Gastrocnemius medialis (tissue), 4 donors: ENCODE data around the gene CHD6. TPM values are rescaled to one million over a fixed set of nuclear protein-coding genes. Genes with fewer than 3 reads are reported as not detected.

ENCODE experiments used
- ATAC-seq, 2 donors: fragments of 150-250 bp; one replicate each; pipeline ENCODE4 v1.9.1; 2016
- DNase-seq, 2 donors: peaks; one replicate each; pipeline ENCODE4 v3.0.0-alpha.2; 2019
- H3K27ac ChIP-seq, 4 donors: fragments of 200-600 bp; sonication (generic); 1 replicate in 1 of 4; 2 replicates in 3 of 4; pipeline ENCODE4 v1.5.1; 2016 to 2018; ENCODE audit warnings: mild to moderate bottlenecking in 2 of 4, moderate library complexity in 1 of 4
- H3K27me3 ChIP-seq, 3 donors: fragments of 200-600 bp; sonication (generic) in 2 of 3; 1 replicate in 1 of 3; 2 replicates in 2 of 3; pipeline versions ENCODE4 v1.5.1 to v1.6.0; 2016 to 2019; ENCODE audit warnings: mild to moderate bottlenecking in 1 of 3, moderate library complexity in 1 of 3
- H3K36me3 ChIP-seq, 2 donors: fragments of 200-600 bp; sonication (generic) in 1 of 2; one replicate each; pipeline ENCODE4 v1.5.1; 2017 to 2018
- H3K4me1 ChIP-seq, 2 donors: fragments of 200-600 bp; sonication (generic) in 1 of 2; one replicate each; pipeline ENCODE4 v1.5.1; 2016 to 2017; ENCODE audit warnings: mild to moderate bottlenecking in 2 of 2
- H3K4me3 ChIP-seq, 4 donors: fragments of 200-600 bp; sonication (generic) in 3 of 4; 1 replicate in 1 of 4; 2 replicates in 3 of 4; pipeline ENCODE4 v1.5.1; 2016 to 2019; ENCODE audit warnings: mild to moderate bottlenecking in 2 of 4
- H3K9me3 ChIP-seq, 3 donors: fragments of 200-600 bp; sonication (generic) in 2 of 3; 1 replicate in 1 of 3; 2 replicates in 2 of 3; pipeline ENCODE4 v1.5.1; 2016 to 2019
- CTCF ChIP-seq, 5 experiments: fragments of 450-650 bp in 3 of 5; fragments of 200-600 bp in 2 of 5; sonication (generic) in 2 of 5; IDR thresholded peaks in 4 of 5; conservative IDR thresholded peaks in 1 of 5; 1 replicate in 4 of 5; 2 replicates in 1 of 5; pipeline ENCODE4 v1.5.1; 2016 to 2019; ENCODE audit warnings: antibody characterized with exemption in 5 of 5, mild to moderate bottlenecking in 3 of 5, moderate library complexity in 3 of 5
- POLR2A ChIP-seq, 2 donors: fragments of 450-650 bp; IDR thresholded peaks; one replicate each; pipeline ENCODE4 v1.6.1; 2017; ENCODE audit warnings: antibody characterized with exemption in 2 of 2, mild to moderate bottlenecking in 2 of 2, moderate library complexity in 2 of 2
- in situ Hi-C, 4 donors: fragments of 200-750 bp; cut with MboI; loops; one replicate each; pipeline versions ENCODE4 v1.15.0 to v1.8.0; 2017; ENCODE audit warnings: low sequenced_read_pairs in 4 of 4
- intact Hi-C: fragments of 100-400 bp; cut with DNase I; formaldehyde crosslinking; loops from one replicate; pipeline ENCODE4 v1.15.1; 2023; ENCODE audit warnings: low total_unique reads
- total RNA-seq, 4 donors: library from RNA; depleted of rRNA; stranded (reverse); fragments of >200 nt; gene quantifications; one replicate each; pipeline versions ENCODE4 v1.1.0 to v1.2.3, GENCODE V29; 2016

The CHD6 gene
- total RNA-seq, 4 donors from 2014 or later, result 12.8 to 33.7 (median 19.2) TPM

GRCh38 chr20:41497186-41497895, 120.8 kb downstream of the CHD6 start:
- Histone ChIP-seq H3K9me3 (no peaks in the 10 kb centered on the region), H3K4me1 (peaks cover 0 to 25% of the 10 kb centered on the region in 2 donors), H3K27ac (no peak overlapping the region), H3K4me3 (no peak overlapping the region), H3K36me3 (peaks cover 0 to 15% of the 10 kb centered on the region in 2 donors), H3K27me3 (no peaks in the 10 kb centered on the region)
- ATAC-seq, result no peak
- no peak for DNase-seq
- intact Hi-C loops, result no loop called here
- TF ChIP-seq CTCF (IDR thresholded peaks at IDR 0.05 in 4 of 5, conservative IDR thresholded peaks at IDR 0.05 in 1 of 5), result no peak
- no peak for TF ChIP-seq POLR2A (IDR thresholded peaks at IDR 0.05)
- in situ Hi-C loops, result no loop called here

DNA sequence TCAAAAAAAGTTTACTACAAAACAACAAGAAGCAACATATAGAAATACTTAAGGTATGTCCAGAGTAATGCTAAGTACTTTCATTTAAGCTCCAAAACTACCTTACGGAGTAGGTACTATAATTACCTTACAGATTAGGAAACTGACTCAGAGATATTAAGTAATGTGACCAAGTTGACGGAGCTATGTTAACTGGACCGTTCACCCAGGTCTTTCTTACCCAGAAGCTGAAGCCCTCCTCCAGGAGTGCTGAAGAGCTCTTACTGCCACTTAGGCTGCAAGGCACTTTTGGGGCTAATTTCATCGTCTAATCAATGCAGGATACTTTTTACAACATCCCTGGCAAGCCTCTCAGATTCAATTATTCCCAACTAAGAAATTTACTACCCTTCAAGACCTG, 123.7 kb downstream of the CHD6 start:
- peaks cover 0 to 8% of the 10 kb centered on the region in 2 donors for H3K4me1 ChIP-seq
- no peaks in the 10 kb centered on the region for H3K9me3 ChIP-seq
- TF ChIP-seq POLR2A (IDR thresholded peaks at IDR 0.05), result no peak
- TF ChIP-seq CTCF (IDR thresholded peaks at IDR 0.05 in 4 of 5, conservative IDR thresholded peaks at IDR 0.05 in 1 of 5), result no peak
- no peak overlapping the region for H3K27ac ChIP-seq
- intact Hi-C loops, result no loop called here
- DNase-seq, result no peak
- H3K36me3 ChIP-seq, result peaks cover 0 to 42% of the 10 kb centered on the region in 2 donors
- H3K4me3 ChIP-seq, result no peak overlapping the region
- in situ Hi-C loops, result no loop called here
- peak in 1 of 2 donors; percentile 60 for ATAC-seq
- H3K27me3 ChIP-seq, result no peaks in the 10 kb centered on the region

DNA sequence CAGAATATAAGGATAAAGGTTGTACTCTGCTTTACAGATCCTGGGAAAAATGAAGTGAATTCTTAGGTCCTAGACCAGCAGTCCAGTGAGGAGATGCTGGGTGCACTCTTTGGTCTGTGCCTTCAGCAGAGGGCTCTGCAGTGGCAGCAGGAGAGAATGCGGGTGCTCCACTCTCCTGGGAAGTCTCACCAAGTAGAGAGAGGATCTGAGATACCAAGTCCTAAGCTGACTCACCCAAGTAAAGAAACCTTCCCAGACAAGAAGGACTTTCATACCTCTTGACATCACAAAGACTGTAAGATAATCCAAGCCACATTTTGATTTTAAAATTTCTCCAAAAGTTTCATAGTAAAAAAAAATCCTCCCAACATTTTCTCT, 134.6 kb downstream of the CHD6 start:
- intact Hi-C loops, result no loop called here

DNA sequence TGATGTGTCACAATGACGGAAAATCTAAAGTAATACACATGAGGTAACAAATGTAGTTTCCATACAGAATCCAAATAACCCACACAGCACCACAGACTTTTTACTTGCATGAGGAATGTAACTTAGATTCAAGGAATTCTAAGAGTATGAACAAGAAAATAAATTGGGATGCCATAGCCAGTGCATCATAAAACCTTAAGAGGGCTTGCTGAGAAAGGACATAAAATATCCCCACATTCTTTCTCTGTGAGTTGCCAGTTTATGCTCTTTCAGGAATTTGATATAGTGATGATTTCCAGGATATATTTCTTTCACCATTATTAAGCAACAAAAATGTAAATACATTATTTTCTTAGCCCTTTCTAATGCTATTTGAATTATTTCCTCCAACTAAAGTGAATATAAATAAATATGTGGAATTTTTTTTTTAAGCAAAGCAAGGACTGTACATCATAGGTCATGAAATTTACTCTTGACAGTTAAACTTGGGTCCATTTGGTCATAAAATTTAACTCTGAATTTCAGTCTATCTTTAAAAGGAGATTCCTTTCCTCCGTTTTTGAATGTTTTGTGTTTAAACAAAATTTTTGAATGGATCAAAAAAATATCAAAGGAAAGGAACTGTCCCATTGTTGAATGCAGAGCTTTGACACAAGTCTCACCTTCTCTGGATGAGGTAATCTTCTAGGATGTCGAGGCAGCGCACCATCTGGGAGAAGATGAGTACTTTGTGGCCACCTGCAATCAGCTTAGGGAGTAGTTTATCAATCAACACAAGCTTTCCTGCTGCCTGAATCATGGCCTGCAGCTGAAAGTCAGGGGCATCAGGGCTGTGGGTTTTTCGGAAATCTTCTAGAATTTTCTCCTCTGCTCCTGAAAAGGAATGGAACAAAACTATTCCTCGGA, 135.3 kb downstream of the CHD6 start:
- no peaks in the 10 kb centered on the region for H3K4me1 ChIP-seq
- intact Hi-C loops, result no loop called here
- TF ChIP-seq POLR2A (IDR thresholded peaks at IDR 0.05) (no peak), CTCF (IDR thresholded peaks at IDR 0.05 in 4 of 5, conservative IDR thresholded peaks at IDR 0.05 in 1 of 5) (no peak)
- H3K4me3 ChIP-seq, result no peak overlapping the region
- H3K9me3 ChIP-seq, result no peaks in the 10 kb centered on the region
- ATAC-seq (no peak), DNase-seq (no peak)
- H3K27me3 ChIP-seq, result no peaks in the 10 kb centered on the region
- H3K36me3 ChIP-seq, result peaks cover 0 to 41% of the 10 kb centered on the region in 2 donors
- H3K27ac ChIP-seq, result no peak overlapping the region
- in situ Hi-C loops, result no loop called here

More for the DNA sequence above, 134.6 kb downstream of the CHD6 start:
- Histone ChIP-seq H3K27ac (no peak overlapping the region), H3K27me3 (no peaks in the 10 kb centered on the region), H3K4me3 (no peak overlapping the region), H3K9me3 (no peaks in the 10 kb centered on the region), H3K36me3 (peaks cover 0 to 48% of the 10 kb centered on the region in 2 donors), H3K4me1 (no peaks in the 10 kb centered on the region)
- no peak for ATAC-seq
- in situ Hi-C loops, result no loop called here
- no peak for DNase-seq
- TF ChIP-seq POLR2A (IDR thresholded peaks at IDR 0.05) (no peak), CTCF (IDR thresholded peaks at IDR 0.05 in 4 of 5, conservative IDR thresholded peaks at IDR 0.05 in 1 of 5) (no peak)
